HCT116 (cell line): ENCODE measurements around the gene PKNOX2. TPM values are rescaled to one million over a fixed set of nuclear protein-coding genes. Genes with fewer than 3 reads are reported as not detected.

Experiments
- ATAC-seq: fragments of 200-7000 bp; cut with Tn5 transposase; 2 replicates; pipeline ENCODE4 v1.9.1; 2020; ENCODE audit warnings: mild to moderate bottlenecking, moderate library complexity
- BruUV-seq: library from RNA; stranded (reverse); fragments of 400-500 nt; replicated peaks from 2 replicates; lab custom pipeline; 2021; lab: Mats Ljungman, UMichigan
- CTCF ChIA-PET: fragments of 300-600 bp; sonication (Branson Sonifier 250); formaldehyde crosslinking; loops from one replicate; lab custom pipeline; 2021; ENCODE audit warnings: antibody characterized with exemption; lab: Charles Lee
- POLR2A ChIA-PET: fragments of 300-600, 350-600 bp; sonication (Branson Sonifier 250); formaldehyde crosslinking; loops from one replicate; lab custom pipeline; 2021; ENCODE audit warnings: antibody characterized with exemption; lab: Charles Lee
- RAD21 ChIA-PET, 2 experiments: fragments of 300-600 bp; sonication (Branson Sonifier 250); formaldehyde crosslinking; loops; one replicate each; lab custom pipeline; 2023; ENCODE audit warnings: low total read pairs in 2 of 2; ENCODE audit not compliant: uncharacterized antibody in 2 of 2, unreplicated experiment in 2 of 2, low non-redundant PET in 1 of 2; lab: Charles Lee
- DNase-seq: peaks from one replicate; pipeline ENCODE4 v3.0.0-alpha.2; 2010; ENCODE audit warnings: low read depth, low spot score
- H2AFZ ChIP-seq: fragments of 200-600 bp; shearing (Covaris generic), sonication (generic); 2 replicates; pipeline ENCODE4 v1.6.1; 2017; ENCODE audit warnings: low read depth, mixed run types, mixed read lengths, antibody characterized with exemption, low read length; ENCODE audit not compliant: poor library complexity, severe bottlenecking
- H3K27ac ChIP-seq: 2 replicates; pipeline ENCODE4 v1.5.1; 2012; ENCODE audit warnings: low read depth, low read length
- H3K27me3 ChIP-seq: fragments of 200-600 bp; sonication (generic); 2 replicates; pipeline ENCODE4 v1.6.1; 2016; ENCODE audit warnings: mixed run types, low read length, mixed read lengths; ENCODE audit not compliant: insufficient read depth
- H3K36me3 ChIP-seq, 2 experiments: fragments of 200-500 bp in 1 of 2; fragments of 200-600 bp in 1 of 2; sonication (Bioruptor generic) in 1 of 2; sonication (generic) in 1 of 2; 2 replicates each; pipeline versions ENCODE4 v1.5.1 to v1.6.1; 2014 to 2016; ENCODE audit warnings: low read length in 2 of 2, inconsistent platforms in 1 of 2, mixed read lengths in 1 of 2, mixed run types in 1 of 2; ENCODE audit not compliant: insufficient read depth in 2 of 2, control insufficient read depth in 1 of 2
- H3K4me1 ChIP-seq, 2 experiments: fragments of 200-600 bp in 1 of 2; sonication (generic) in 1 of 2; 2 replicates each; pipeline versions ENCODE4 v1.5.1 to v1.6.1; 2012 to 2017; ENCODE audit warnings: low read length in 2 of 2, inconsistent platforms in 1 of 2, mild to moderate bottlenecking in 1 of 2, mixed read lengths in 1 of 2, mixed run types in 1 of 2, moderate library complexity in 1 of 2; ENCODE audit not compliant: insufficient read depth in 2 of 2, control insufficient read depth in 1 of 2
- H3K4me2 ChIP-seq: fragments of 200-600 bp; sonication (generic); 2 replicates; pipeline ENCODE4 v1.6.1; 2017; ENCODE audit warnings: mixed run types, low read length, mixed read lengths
- H3K4me3 ChIP-seq, 2 experiments: fragments of 200-600 bp in 1 of 2; sonication (generic) in 1 of 2; replicated peaks in 1 of 2; 2 replicates each; pipeline ENCODE4 v1.5.1; 2011 to 2016; ENCODE audit warnings: low read length in 2 of 2, control low read depth in 1 of 2, low read depth in 1 of 2, mild to moderate bottlenecking in 1 of 2, mixed read lengths in 1 of 2, mixed run types in 1 of 2
- H3K79me2 ChIP-seq: fragments of 200-600 bp; sonication (generic); 2 replicates; pipeline ENCODE4 v1.6.1; 2017; ENCODE audit warnings: mild to moderate bottlenecking, mixed run types, low read length, moderate library complexity, mixed read lengths; ENCODE audit not compliant: insufficient read depth
- H3K9ac ChIP-seq: fragments of 200-600 bp; sonication (generic); 2 replicates; pipeline ENCODE4 v1.6.1; 2016; ENCODE audit warnings: low read length, mixed read lengths
- H3K9me2 ChIP-seq: fragments of 200-600 bp; sonication (generic), shearing (Covaris generic); 2 replicates; pipeline ENCODE4 v1.6.1; 2017; ENCODE audit warnings: mixed run types, mild to moderate bottlenecking, moderate library complexity; ENCODE audit not compliant: insufficient read depth
- H3K9me3 ChIP-seq, 2 experiments: fragments of 200-500 bp in 1 of 2; fragments of 200-600 bp in 1 of 2; sonication (Bioruptor generic) in 1 of 2; sonication (generic) in 1 of 2; 2 replicates each; pipeline ENCODE4 v1.6.1; 2014 to 2017; ENCODE audit warnings: low read length in 2 of 2, mixed read lengths in 2 of 2, inconsistent platforms in 1 of 2, low read depth in 1 of 2, mild to moderate bottlenecking in 1 of 2, mixed run types in 1 of 2, moderate library complexity in 1 of 2; ENCODE audit not compliant: control insufficient read depth in 1 of 2, insufficient read depth in 1 of 2
- H4K20me1 ChIP-seq: fragments of 200-600 bp; sonication (generic), shearing (Covaris generic); 2 replicates; pipeline ENCODE4 v1.6.1; 2017; ENCODE audit warnings: mixed run types, mild to moderate bottlenecking, moderate library complexity; ENCODE audit not compliant: insufficient read depth
- CBX3 ChIP-seq: IDR thresholded peaks from 2 replicates; pipeline ENCODE4 v1.6.1; 2012; ENCODE audit warnings: low read depth
- ELF1 ChIP-seq: IDR thresholded peaks from 2 replicates; pipeline ENCODE4 v1.6.1; 2012; ENCODE audit warnings: low read depth, borderline replicate concordance
- EZH2 ChIP-seq: fragments of 200-600 bp; sonication (generic); IDR thresholded peaks from 2 replicates; pipeline ENCODE4 v1.6.1; 2017; ENCODE audit warnings: antibody characterized with exemption, mixed run types
- EZH2phosphoT487 ChIP-seq: fragments of 200-600 bp; IDR thresholded peaks from 2 replicates; pipeline ENCODE4 v1.6.1; 2018; ENCODE audit warnings: antibody characterized with exemption, borderline replicate concordance
- FOSL1 ChIP-seq: IDR thresholded peaks from 2 replicates; pipeline ENCODE4 v1.6.1; 2012; ENCODE audit warnings: low read depth
- JUND ChIP-seq: IDR thresholded peaks from 2 replicates; pipeline ENCODE4 v1.6.1; 2012
- POLR2A ChIP-seq: IDR thresholded peaks from 2 replicates; pipeline ENCODE4 v1.7.0; 2011; ENCODE audit warnings: borderline replicate concordance; ENCODE audit not compliant: insufficient read depth, insufficient read length; ENCODE audit errors: extremely low read depth
- POLR2AphosphoS5 ChIP-seq: IDR thresholded peaks from 2 replicates; pipeline ENCODE4 v1.6.1; 2011; ENCODE audit warnings: mild to moderate bottlenecking, low read depth, low read length, moderate library complexity
- RAD21 ChIP-seq: IDR thresholded peaks from 2 replicates; pipeline ENCODE4 v1.6.1; 2012; ENCODE audit warnings: low read depth, mild to moderate bottlenecking
- SIN3A ChIP-seq: IDR thresholded peaks from 2 replicates; pipeline ENCODE4 v1.6.1; 2012; ENCODE audit warnings: low read depth
- ZFX ChIP-seq: fragments of 450-650 bp; IDR thresholded peaks from 2 replicates; pipeline ENCODE4 v1.6.1; 2017
- ZNF274 ChIP-seq: fragments of 200-500 bp; sonication (Bioruptor generic); IDR thresholded peaks from 2 replicates; pipeline ENCODE4 v1.6.1; 2014; ENCODE audit warnings: mild to moderate bottlenecking, low read depth, low read length, inconsistent platforms
- intact Hi-C: fragments of 100-400 bp; cut with micrococcal nuclease; formaldehyde crosslinking; loops from 2 replicates; pipeline ENCODE4 v1.10.0; 2022
- total RNA-seq: library from RNA; stranded (reverse); gene quantifications from one replicate; pipeline ENCODE4 v1.2.1, GENCODE V29; 2021; ENCODE audit not compliant: unreplicated experiment
- TF ChIP-seq, protein P1 (sequence below): IDR thresholded peaks from 2 replicates; pipeline ENCODE4 v1.6.1; 2011; ENCODE audit warnings: mild to moderate bottlenecking, low read length, moderate library complexity; ENCODE audit not compliant: insufficient replicate concordance; ENCODE audit errors: extremely low read depth
- TF ChIP-seq, protein P2 (sequence below), 3 experiments: fragments of 200-600 bp in 1 of 3; sonication (generic) in 1 of 3; IDR thresholded peaks in 2 of 3; conservative IDR thresholded peaks in 1 of 3; 2 replicates each; pipeline ENCODE4 v1.5.1; 2012 to 2017; ENCODE audit warnings: low read depth in 2 of 3, low read length in 2 of 3, antibody characterized with exemption in 1 of 3, borderline replicate concordance in 1 of 3, control low read depth in 1 of 3, mild to moderate bottlenecking in 1 of 3, mixed read lengths in 1 of 3, mixed run types in 1 of 3, moderate library complexity in 1 of 3; ENCODE audit not compliant: insufficient read depth in 1 of 3

Gene PKNOX2
- total RNA-seq, 1 experiment from 2014 or later = 0.20 TPM

DNA sequence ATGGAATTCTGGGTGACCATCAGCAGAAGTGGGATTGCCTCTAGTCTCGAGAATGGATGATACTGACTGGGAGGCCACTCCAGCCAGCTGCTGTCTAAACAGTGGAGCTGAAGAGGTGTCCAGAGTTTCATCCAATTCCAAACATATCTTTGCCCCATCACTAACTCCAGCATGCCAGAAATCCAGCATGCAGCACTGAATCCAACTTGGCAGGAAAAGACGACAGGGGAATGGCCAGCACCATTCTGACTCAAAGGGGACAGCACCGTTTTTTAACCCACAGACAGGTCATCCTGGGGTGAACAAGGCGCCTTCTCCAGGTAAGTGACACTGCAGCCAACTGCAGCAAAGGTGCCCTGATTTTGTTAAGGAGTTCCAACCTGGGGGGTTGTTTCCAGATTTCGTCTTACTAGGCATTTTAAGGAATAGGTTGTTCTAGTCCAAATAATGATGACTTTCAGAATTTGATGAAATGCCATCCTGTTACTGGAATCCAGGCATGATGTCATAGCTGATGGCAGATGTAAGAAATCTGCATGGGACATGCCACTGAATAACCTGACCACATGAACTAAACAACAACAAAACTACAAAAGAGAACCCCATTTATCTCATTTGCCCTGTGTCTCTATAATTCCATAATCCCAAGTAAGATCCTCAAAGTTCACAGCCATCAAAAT lies 299.2 kb downstream of the PKNOX2 start:
- Histone ChIP-seq H3K9ac (no peak overlapping the region), H3K27me3 (no peaks in the 10 kb centered on the region), H4K20me1 (no peaks in the 10 kb centered on the region), H3K4me3 (no peak overlapping the region), H3K9me2 (no peaks in the 10 kb centered on the region), H3K4me2 (no peak overlapping the region), H3K27ac (no peak overlapping the region), H3K9me3 (no peaks in the 10 kb centered on the region), H3K79me2 (no peaks in the 10 kb centered on the region), H2AFZ (no peak overlapping the region), H3K36me3 (no peaks in the 10 kb centered on the region), H3K4me1 (peaks cover 0 to 4% of the 10 kb centered on the region in 2 experiments; a peak in 1 of 4 replicates)
- DNase-seq = no peak
- CTCF ChIA-PET = interaction anchor here (1.0 kb wide), 1 partner anchor 11 kb away, joined by 3 read pairs; no protein-coding TSS in a partner anchor
- no TSS peak for BruUV-seq
- RAD21 ChIA-PET = no interaction called here
- intact Hi-C loops = no loop called here
- TF ChIP-seq, protein P1, sequence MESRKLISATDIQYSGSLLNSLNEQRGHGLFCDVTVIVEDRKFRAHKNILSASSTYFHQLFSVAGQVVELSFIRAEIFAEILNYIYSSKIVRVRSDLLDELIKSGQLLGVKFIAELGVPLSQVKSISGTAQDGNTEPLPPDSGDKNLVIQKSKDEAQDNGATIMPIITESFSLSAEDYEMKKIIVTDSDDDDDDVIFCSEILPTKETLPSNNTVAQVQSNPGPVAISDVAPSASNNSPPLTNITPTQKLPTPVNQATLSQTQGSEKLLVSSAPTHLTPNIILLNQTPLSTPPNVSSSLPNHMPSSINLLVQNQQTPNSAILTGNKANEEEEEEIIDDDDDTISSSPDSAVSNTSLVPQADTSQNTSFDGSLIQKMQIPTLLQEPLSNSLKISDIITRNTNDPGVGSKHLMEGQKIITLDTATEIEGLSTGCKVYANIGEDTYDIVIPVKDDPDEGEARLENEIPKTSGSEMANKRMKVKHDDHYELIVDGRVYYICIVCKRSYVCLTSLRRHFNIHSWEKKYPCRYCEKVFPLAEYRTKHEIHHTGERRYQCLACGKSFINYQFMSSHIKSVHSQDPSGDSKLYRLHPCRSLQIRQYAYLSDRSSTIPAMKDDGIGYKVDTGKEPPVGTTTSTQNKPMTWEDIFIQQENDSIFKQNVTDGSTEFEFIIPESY = no peak
- TF ChIP-seq ZNF274 = no peak
- no peak for TF ChIP-seq POLR2A
- no peak for TF ChIP-seq ELF1
- no peak for TF ChIP-seq JUND
- no peak for TF ChIP-seq EZH2
- TF ChIP-seq ZFX = no peak
- TF ChIP-seq CBX3 = no peak
- no peak for TF ChIP-seq EZH2phosphoT487
- TF ChIP-seq SIN3A = no peak
- no peak for TF ChIP-seq POLR2AphosphoS5
- TF ChIP-seq, protein P2, sequence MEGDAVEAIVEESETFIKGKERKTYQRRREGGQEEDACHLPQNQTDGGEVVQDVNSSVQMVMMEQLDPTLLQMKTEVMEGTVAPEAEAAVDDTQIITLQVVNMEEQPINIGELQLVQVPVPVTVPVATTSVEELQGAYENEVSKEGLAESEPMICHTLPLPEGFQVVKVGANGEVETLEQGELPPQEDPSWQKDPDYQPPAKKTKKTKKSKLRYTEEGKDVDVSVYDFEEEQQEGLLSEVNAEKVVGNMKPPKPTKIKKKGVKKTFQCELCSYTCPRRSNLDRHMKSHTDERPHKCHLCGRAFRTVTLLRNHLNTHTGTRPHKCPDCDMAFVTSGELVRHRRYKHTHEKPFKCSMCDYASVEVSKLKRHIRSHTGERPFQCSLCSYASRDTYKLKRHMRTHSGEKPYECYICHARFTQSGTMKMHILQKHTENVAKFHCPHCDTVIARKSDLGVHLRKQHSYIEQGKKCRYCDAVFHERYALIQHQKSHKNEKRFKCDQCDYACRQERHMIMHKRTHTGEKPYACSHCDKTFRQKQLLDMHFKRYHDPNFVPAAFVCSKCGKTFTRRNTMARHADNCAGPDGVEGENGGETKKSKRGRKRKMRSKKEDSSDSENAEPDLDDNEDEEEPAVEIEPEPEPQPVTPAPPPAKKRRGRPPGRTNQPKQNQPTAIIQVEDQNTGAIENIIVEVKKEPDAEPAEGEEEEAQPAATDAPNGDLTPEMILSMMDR (IDR thresholded peaks at IDR 0.05 in 2 of 3, conservative IDR thresholded peaks at IDR 0.05 in 1 of 3; ENCODE audit: borderline replicate concordance in 1 of 3, insufficient read depth in 1 of 3, low read depth in 2 of 3, low read length in 2 of 3) = no peak
- TF ChIP-seq RAD21 = no peak
- no peak for TF ChIP-seq FOSL1
- no peak for ATAC-seq
- POLR2A ChIA-PET = no interaction called here
